Esophagus (tissue), 2 donors: ENCODE results near the gene PDE7B. TPM values are rescaled to one million over a fixed set of nuclear protein-coding genes. Genes with fewer than 3 reads are reported as not detected.

ENCODE experiments used
- H3K27ac ChIP-seq, 2 donors: one replicate each; pipeline ENCODE4 v1.5.1; 2013; ENCODE audit warnings: low read depth in 2 of 2, mild to moderate bottlenecking in 2 of 2, inconsistent platforms in 1 of 2, low read length in 1 of 2, moderate library complexity in 1 of 2
- H3K27me3 ChIP-seq, 2 donors: one replicate each; pipeline ENCODE4 v1.6.1; 2013; ENCODE audit warnings: low read length in 2 of 2, control low read depth in 1 of 2, mild to moderate bottlenecking in 1 of 2; ENCODE audit not compliant: insufficient read depth in 2 of 2, control insufficient read depth in 1 of 2
- H3K36me3 ChIP-seq, 2 donors: one replicate each; pipeline ENCODE4 v1.6.1; 2013; ENCODE audit warnings: low read length in 1 of 2; ENCODE audit not compliant: control insufficient read depth in 2 of 2, insufficient read depth in 2 of 2
- H3K4me1 ChIP-seq, 2 donors: one replicate each; pipeline ENCODE4 v1.6.1; 2013; ENCODE audit warnings: low read length in 1 of 2; ENCODE audit not compliant: control insufficient read depth in 2 of 2, insufficient read depth in 2 of 2
- H3K4me3 ChIP-seq, 2 donors: one replicate each; pipeline ENCODE4 v1.5.1; 2013; ENCODE audit warnings: low read length in 2 of 2, mild to moderate bottlenecking in 2 of 2, low read depth in 1 of 2, moderate library complexity in 1 of 2
- H3K9me3 ChIP-seq, 2 donors: one replicate each; pipeline ENCODE4 v1.6.1; 2013; ENCODE audit warnings: mild to moderate bottlenecking in 2 of 2, low read depth in 1 of 2, low read length in 1 of 2, moderate library complexity in 1 of 2; ENCODE audit not compliant: control insufficient read depth in 2 of 2, insufficient read depth in 1 of 2
- WGBS, 2 donors: extraction: QIAGEN DNeasy Blood & Tissue Kit; methylation state at CpG; one replicate each; pipeline ENCODE4 v1.1.7; 2013; 5-methylcytosine and 5-hydroxymethylcytosine counted together
- polyA plus RNA-seq, 2 donors: library from polyadenylated mRNA; stranded (reverse); fragments of 200-250 nt; gene quantifications; one replicate each; pipeline ENCODE4 v1.2.3, GENCODE V29; 2013
- donor health status: healthy with polysubstance abuse.
- donor health status: Bipolar disorder and iron deficiency.

Gene PDE7B
- polyA plus RNA-seq, 2 donors: 0.18 to 0.64 TPM

GRCh38 chr6:135913785-135914184 lies 62.3 kb downstream of the PDE7B start:
- Histone ChIP-seq H3K9me3 (no peaks in the 10 kb centered on the region), H3K36me3 (no peaks in the 10 kb centered on the region), H3K27ac (no peak overlapping the region), H3K27me3 (no peaks in the 10 kb centered on the region), H3K4me1 (peaks cover 0 to 3% of the 10 kb centered on the region in 2 donors), H3K4me3 (no peak overlapping the region)
- WGBS, 2 donors: 81 to 83% methylated on average over 2 of the region's 2 CpGs

- peaks cover 0 to 3% of the 10 kb centered on the region in 2 donors for H3K4me1 ChIP-seq
- WGBS, 2 donors: 79 to 82% methylated on average over 4 of the region's 4 CpGs
- H3K9me3 ChIP-seq: no peaks in the 10 kb centered on the region
- H3K27ac ChIP-seq: no peak overlapping the region
- H3K4me3 ChIP-seq: no peak overlapping the region
- no peaks in the 10 kb centered on the region for H3K36me3 ChIP-seq
- no peaks in the 10 kb centered on the region for H3K27me3 ChIP-seq
Observed at GRCh38 chr6:135919026-135919425, 67.5 kb downstream of the PDE7B start.

GRCh38 chr6:135920689-135921088 lies 69.2 kb downstream of the PDE7B start:
- Histone ChIP-seq H3K36me3 (no peaks in the 10 kb centered on the region), H3K9me3 (no peaks in the 10 kb centered on the region), H3K27me3 (no peaks in the 10 kb centered on the region), H3K27ac (no peak overlapping the region), H3K4me3 (no peak overlapping the region), H3K4me1 (peaks cover 0 to 3% of the 10 kb centered on the region in 2 donors)
- WGBS, 2 donors: 84 to 90% methylated on average over 7 of the region's 7 CpGs

GRCh38 chr6:135921188-135921587 lies 69.7 kb downstream of the PDE7B start:
- Histone ChIP-seq H3K27me3 (no peaks in the 10 kb centered on the region), H3K27ac (no peak overlapping the region), H3K4me3 (no peak overlapping the region)

GRCh38 chr6:135922174-135922573 lies 70.7 kb downstream of the PDE7B start:
- no peaks in the 10 kb centered on the region for H3K9me3 ChIP-seq
- no peaks in the 10 kb centered on the region for H3K36me3 ChIP-seq
- no peaks in the 10 kb centered on the region for H3K27me3 ChIP-seq
- no peak overlapping the region for H3K4me3 ChIP-seq
- peak overlapping the region in 1 of 2 donors; percentile 2 for H3K27ac ChIP-seq
- peaks cover 0 to 3% of the 10 kb centered on the region in 2 donors for H3K4me1 ChIP-seq

More at GRCh38 chr6:135921188-135921587, 69.7 kb downstream of the PDE7B start:
- peaks cover 0 to 3% of the 10 kb centered on the region in 2 donors for H3K4me1 ChIP-seq
- H3K9me3 ChIP-seq: no peaks in the 10 kb centered on the region
- no peaks in the 10 kb centered on the region for H3K36me3 ChIP-seq
- WGBS, 2 donors: 54 to 64% methylated on average over 2 of the region's 2 CpGs

- Histone ChIP-seq H3K36me3 (no peaks in the 10 kb centered on the region), H3K27me3 (no peaks in the 10 kb centered on the region), H3K4me3 (no peak overlapping the region), H3K4me1 (peaks cover 0 to 3% of the 10 kb centered on the region in 2 donors), H3K27ac (no peak overlapping the region), H3K9me3 (no peaks in the 10 kb centered on the region)
- 37 to 42% methylated on average over 3 of the region's 3 CpGs for WGBS, 2 donors
Observed at GRCh38 chr6:135922746-135923145, 71.2 kb downstream of the PDE7B start.

GRCh38 chr6:135932651-135933050 lies 81.2 kb downstream of the PDE7B start:
- H3K36me3 ChIP-seq: no peaks in the 10 kb centered on the region
- WGBS, 2 donors: 48 to 60% methylated on average over 4 of the region's 4 CpGs
- H3K4me3 ChIP-seq: no peak overlapping the region
- H3K27ac ChIP-seq: no peak overlapping the region
- H3K4me1 ChIP-seq: no peaks in the 10 kb centered on the region
- H3K9me3 ChIP-seq: no peaks in the 10 kb centered on the region
- H3K27me3 ChIP-seq: no peaks in the 10 kb centered on the region

- no peak overlapping the region for H3K4me3 ChIP-seq
- no peak overlapping the region for H3K27ac ChIP-seq
- WGBS, 2 donors: 61 to 75% methylated on average over 8 of the region's 8 CpGs
Observed at GRCh38 chr6:135935941-135936601, 84.6 kb downstream of the PDE7B start.

GRCh38 chr6:135936606-135937005 lies 85.1 kb downstream of the PDE7B start:
- Histone ChIP-seq H3K27ac (no peak overlapping the region), H3K9me3 (no peaks in the 10 kb centered on the region), H3K4me1 (no peaks in the 10 kb centered on the region), H3K36me3 (no peaks in the 10 kb centered on the region), H3K27me3 (no peaks in the 10 kb centered on the region), H3K4me3 (no peak overlapping the region)
- WGBS, 2 donors: 39 to 53% methylated on average over 1 of the region's 1 CpG

More at GRCh38 chr6:135935941-135936601, 84.6 kb downstream of the PDE7B start:
- Histone ChIP-seq H3K4me1 (no peaks in the 10 kb centered on the region), H3K27me3 (no peaks in the 10 kb centered on the region), H3K36me3 (no peaks in the 10 kb centered on the region), H3K9me3 (no peaks in the 10 kb centered on the region)

GRCh38 chr6:135937106-135937505 lies 85.6 kb downstream of the PDE7B start:
- H3K9me3 ChIP-seq: no peaks in the 10 kb centered on the region
- no peak overlapping the region for H3K4me3 ChIP-seq
- H3K27ac ChIP-seq: no peak overlapping the region
- no peaks in the 10 kb centered on the region for H3K27me3 ChIP-seq
- no peaks in the 10 kb centered on the region for H3K4me1 ChIP-seq
- 96 to 97% methylated on average over 6 of the region's 6 CpGs for WGBS, 2 donors
- no peaks in the 10 kb centered on the region for H3K36me3 ChIP-seq
